ENCODE results near the gene KCTD2. TPM values are rescaled to one million over a fixed set of nuclear protein-coding genes. Genes with fewer than 3 reads are reported as not detected.
"Not testable (repeated sequence)": the region's sequence is repeated elsewhere in the genome, so short reads cannot be mapped to it uniquely, and the experiment has no call there.

The KCTD2 gene
- total and polyA plus RNA-seq, 2 of the 13 experiments (the other 11 are each of a cell fraction or from before 2014, with no cell fraction given) = 28.3 to 32.6 TPM

DNA sequence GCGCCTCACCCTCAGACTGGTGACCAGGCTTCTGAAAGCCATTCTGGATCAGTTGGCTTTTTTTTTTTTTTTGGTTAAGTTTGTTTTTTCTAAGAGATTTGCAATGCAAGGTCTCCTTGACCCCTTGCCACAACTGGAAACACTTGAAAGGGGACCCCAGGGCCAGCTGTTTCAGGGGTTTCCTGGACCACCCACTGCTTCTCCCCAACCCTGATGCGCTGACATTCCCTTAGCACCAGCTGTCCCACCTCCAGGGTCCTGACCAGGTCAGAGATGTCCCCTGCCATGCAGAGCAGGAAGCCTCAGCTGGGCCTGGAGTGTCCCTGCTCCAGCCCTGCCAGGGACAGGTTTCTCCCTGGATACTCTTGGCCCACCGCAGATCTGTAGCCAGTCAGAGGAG lies 42.7 kb upstream of the KCTD2 start (continued):
- TF ChIP-seq NFE2 (CRISPR knock-in tag; IDR thresholded peaks at IDR 0.05) (no peak), ZSCAN9 (CRISPR knock-in tag; IDR thresholded peaks at IDR 0.05; ENCODE audit: borderline replicate concordance) (no peak)

DNA sequence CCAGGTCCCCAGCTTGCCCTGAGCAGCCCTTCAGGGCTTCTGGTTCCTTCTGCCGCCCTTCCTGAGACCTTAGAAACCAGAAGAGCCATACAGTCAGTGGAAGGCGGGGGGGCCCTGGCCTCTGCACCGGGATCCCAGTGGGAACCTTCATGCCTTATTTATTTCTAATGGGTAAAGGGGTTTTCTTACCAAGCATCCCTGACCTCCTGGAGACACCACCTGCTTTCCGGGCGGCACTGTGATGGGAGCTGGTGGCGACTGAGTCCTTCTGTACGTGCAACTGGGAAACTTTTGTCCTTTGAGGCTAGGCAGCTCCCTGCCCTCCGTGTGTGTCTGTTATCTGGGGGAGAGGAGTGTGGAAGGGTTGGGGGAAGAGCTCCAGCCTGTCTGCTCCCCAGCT lies 41.7 kb upstream of the KCTD2 start:
- WGBS (ENCODE audit: low lambda C conversion rate) = 68% methylated on average over 8 of the region's 8 CpGs
- no peak overlapping the region for H2AFZ ChIP-seq (ENCODE audit: low read length)
- H3K27ac ChIP-seq (ENCODE audit: extremely low read length, insufficient read depth, low read length) = no peak overlapping the region
- POLR2A ChIA-PET = no interaction called here
- FAIRE-seq (no peak), ATAC-seq (no peak), DNase-seq (ENCODE audit: low spot score) (no peak)
- H3K4me1 ChIP-seq (ENCODE audit: insufficient read depth, low read length) = no peaks in the 10 kb centered on the region
- no peaks in the 10 kb centered on the region for H3K79me2 ChIP-seq (ENCODE audit: insufficient read depth, low read length)
- CTCF ChIA-PET (ENCODE audit: low intra/inter-chr PET ratio, low total read pairs) = no interaction called here
- no peak for TF ChIP-seq ZNF382 (CRISPR knock-in tag; IDR thresholded peaks at IDR 0.05; ENCODE audit: borderline replicate concordance)
- no peak for TF ChIP-seq CBX1 (IDR thresholded peaks at IDR 0.05; ENCODE audit: low read depth)
- no peak for TF ChIP-seq ZNF468 (CRISPR knock-in tag; IDR thresholded peaks at IDR 0.05)
- TF ChIP-seq ETV6 (CRISPR knock-in tag; conservative IDR thresholded peaks at IDR 0.05) = no peak
- intact Hi-C loops (cut with micrococcal nuclease; ENCODE audit: unreplicated experiment) (no loop called here), in situ Hi-C loops (cut with HindIII; ENCODE audit: extremely low pct_ligation_motif_present, low pct_unique_long_range_greater_than_20kb) (loop anchor here (5.0 kb wide), 2 partner anchors 43 to 88 kb away; no protein-coding TSS in a partner anchor)
- no peaks in the 10 kb centered on the region; a peak in 1 of 5 replicates for H3K27me3 ChIP-seq (ENCODE audit: control insufficient read depth in 1 of 2, insufficient read depth in 2 of 2, low read length in 2 of 2)
- no peak overlapping the region for H3K4me3 ChIP-seq (replicated peaks in 1 of 3; ENCODE audit: insufficient read depth in 1 of 3, low read depth in 2 of 3, low read length in 3 of 3)
- H3K36me3 ChIP-seq (replicated peaks in 1 of 2; ENCODE audit: control insufficient read depth in 1 of 2, insufficient read depth in 2 of 2, low read length in 2 of 2) = peaks cover 0 to 2% of the 10 kb centered on the region in 2 experiments; a peak in 2 of 5 replicates
- H3K9ac ChIP-seq (ENCODE audit: insufficient read depth, low read depth, low read length) = no peak overlapping the region
- H3K9me3 ChIP-seq (ENCODE audit: low read length) = no peaks in the 10 kb centered on the region
- H3K4me2 ChIP-seq (ENCODE audit: low read depth, low read length) = no peak overlapping the region
- BruUV-seq (replicated peaks) = no TSS peak
- H4K20me1 ChIP-seq (ENCODE audit: insufficient read depth, low read length) = no peaks in the 10 kb centered on the region

DNA sequence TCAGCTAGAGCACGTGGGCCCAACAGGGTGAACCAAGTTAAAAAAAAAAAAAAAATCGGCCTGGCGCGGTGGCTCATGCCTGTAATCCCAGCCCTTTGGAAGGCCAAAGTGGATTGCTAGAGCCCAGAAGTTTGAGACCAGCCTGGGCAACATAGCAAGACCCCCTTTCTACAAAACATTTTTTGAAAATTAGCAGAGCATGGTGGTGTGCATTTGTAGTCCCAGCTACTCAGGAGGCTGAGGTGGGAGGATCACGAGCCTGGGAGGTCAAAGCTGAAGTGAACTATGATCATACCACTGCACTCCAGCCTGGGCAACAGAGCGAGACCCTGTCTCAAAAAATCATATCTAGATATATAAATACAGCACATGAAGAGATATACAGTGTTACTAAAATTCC lies 40.9 kb upstream of the KCTD2 start:
- 61% methylated on average over 6 of the region's 6 CpGs for whole genome bisulfite sequencing (ENCODE audit: low lambda C conversion rate)
- H3K79me2 ChIP-seq (ENCODE audit: insufficient read depth, low read length); H3K4me1 ChIP-seq (ENCODE audit: insufficient read depth, low read length); ATAC-seq; H3K36me3 ChIP-seq (replicated peaks in 1 of 2; ENCODE audit: control insufficient read depth in 1 of 2, insufficient read depth in 2 of 2, low read length in 2 of 2); H3K27me3 ChIP-seq (ENCODE audit: control insufficient read depth in 1 of 2, insufficient read depth in 2 of 2, low read length in 2 of 2); H3K9ac ChIP-seq (ENCODE audit: insufficient read depth, low read depth, low read length); H4K20me1 ChIP-seq (ENCODE audit: insufficient read depth, low read length); H3K27ac ChIP-seq (ENCODE audit: extremely low read length, insufficient read depth, low read length); H2AFZ ChIP-seq (ENCODE audit: low read length); BruUV-seq (replicated peaks); FAIRE-seq; H3K4me2 ChIP-seq (ENCODE audit: low read depth, low read length); DNase-seq (ENCODE audit: low spot score); H3K4me3 ChIP-seq (replicated peaks in 1 of 3; ENCODE audit: insufficient read depth in 1 of 3, low read depth in 2 of 3, low read length in 3 of 3); H3K9me3 ChIP-seq (ENCODE audit: low read length): not testable (repeated sequence)
- ChIA-PET CTCF (ENCODE audit: low intra/inter-chr PET ratio, low total read pairs) (interaction anchor here (2.4 kb wide), 1 partner anchor 45 kb away, joined by 44 read pairs; no protein-coding TSS in a partner anchor), POLR2A (interaction anchor here (1.3 kb wide), 1 partner anchor 14 kb away, joined by 3 read pairs; no protein-coding TSS in a partner anchor)
- TF ChIP-seq, protein P1, sequence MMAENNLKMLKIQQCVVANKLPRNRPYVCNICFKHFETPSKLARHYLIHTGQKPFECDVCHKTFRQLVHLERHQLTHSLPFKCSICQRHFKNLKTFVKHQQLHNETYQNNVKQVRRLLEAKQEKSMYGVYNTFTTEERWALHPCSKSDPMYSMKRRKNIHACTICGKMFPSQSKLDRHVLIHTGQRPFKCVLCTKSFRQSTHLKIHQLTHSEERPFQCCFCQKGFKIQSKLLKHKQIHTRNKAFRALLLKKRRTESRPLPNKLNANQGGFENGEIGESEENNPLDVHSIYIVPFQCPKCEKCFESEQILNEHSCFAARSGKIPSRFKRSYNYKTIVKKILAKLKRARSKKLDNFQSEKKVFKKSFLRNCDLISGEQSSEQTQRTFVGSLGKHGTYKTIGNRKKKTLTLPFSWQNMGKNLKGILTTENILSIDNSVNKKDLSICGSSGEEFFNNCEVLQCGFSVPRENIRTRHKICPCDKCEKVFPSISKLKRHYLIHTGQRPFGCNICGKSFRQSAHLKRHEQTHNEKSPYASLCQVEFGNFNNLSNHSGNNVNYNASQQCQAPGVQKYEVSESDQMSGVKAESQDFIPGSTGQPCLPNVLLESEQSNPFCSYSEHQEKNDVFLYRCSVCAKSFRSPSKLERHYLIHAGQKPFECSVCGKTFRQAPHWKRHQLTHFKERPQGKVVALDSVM (CRISPR knock-in tag; IDR thresholded peaks at IDR 0.05) = 0 out of 2 replicates have a peak, but pooled peaks have one; percentile 15
- in situ Hi-C loops (cut with HindIII; ENCODE audit: extremely low pct_ligation_motif_present, low pct_unique_long_range_greater_than_20kb) (loop anchor here (5.0 kb wide), 2 partner anchors 44 to 89 kb away; no protein-coding TSS in a partner anchor), intact Hi-C loops (cut with micrococcal nuclease; ENCODE audit: unreplicated experiment) (loop anchor here (1.0 kb wide), 1 partner anchor 45 kb away; no protein-coding TSS in a partner anchor)

Measured in HepG2 (cell line).